Body of pancreas (tissue), 4 donors: ENCODE measurements around the gene RNFT2.

Source experiments
- POLR2A ChIP-seq, 3 donors: fragments of 450-650 bp; IDR thresholded peaks; one replicate each; pipeline ENCODE4 v1.6.1; 2016; ENCODE audit warnings: antibody characterized with exemption in 3 of 3, mild to moderate bottlenecking in 2 of 3
- TF ChIP-seq, protein P1 (sequence below), 7 experiments: fragments of 450-650 bp in 4 of 7; fragments of 200-600 bp in 3 of 7; sonication (generic) in 3 of 7; IDR thresholded peaks; one replicate each; pipeline ENCODE4 v1.5.1; 2016 to 2019; ENCODE audit warnings: antibody characterized with exemption in 7 of 7

DNA sequence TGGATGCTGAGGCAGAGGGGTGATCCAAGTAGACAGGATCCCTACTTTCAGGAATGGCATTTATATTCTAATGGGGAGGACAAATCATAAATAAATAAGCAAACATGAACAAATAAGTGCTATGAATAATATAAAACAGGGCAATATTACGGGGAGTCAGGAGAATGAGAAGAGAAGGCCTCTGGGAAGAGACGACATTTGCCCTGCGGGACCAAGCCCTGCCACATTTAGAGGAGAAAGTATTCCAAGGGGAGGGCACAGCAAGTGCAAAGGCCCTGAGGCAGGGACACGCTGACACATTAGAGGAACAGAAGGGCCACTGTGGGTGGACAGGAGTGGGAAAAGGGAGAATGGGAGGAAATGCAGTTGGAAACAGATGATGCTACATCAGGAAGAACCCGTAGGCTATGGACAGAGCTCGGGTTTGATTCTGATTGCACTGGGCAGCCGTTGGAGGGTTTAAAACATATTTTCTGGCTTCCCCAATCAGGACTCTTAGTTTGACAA is 1.3 kb downstream of the RNFT2 start:
- TF ChIP-seq, protein P1, sequence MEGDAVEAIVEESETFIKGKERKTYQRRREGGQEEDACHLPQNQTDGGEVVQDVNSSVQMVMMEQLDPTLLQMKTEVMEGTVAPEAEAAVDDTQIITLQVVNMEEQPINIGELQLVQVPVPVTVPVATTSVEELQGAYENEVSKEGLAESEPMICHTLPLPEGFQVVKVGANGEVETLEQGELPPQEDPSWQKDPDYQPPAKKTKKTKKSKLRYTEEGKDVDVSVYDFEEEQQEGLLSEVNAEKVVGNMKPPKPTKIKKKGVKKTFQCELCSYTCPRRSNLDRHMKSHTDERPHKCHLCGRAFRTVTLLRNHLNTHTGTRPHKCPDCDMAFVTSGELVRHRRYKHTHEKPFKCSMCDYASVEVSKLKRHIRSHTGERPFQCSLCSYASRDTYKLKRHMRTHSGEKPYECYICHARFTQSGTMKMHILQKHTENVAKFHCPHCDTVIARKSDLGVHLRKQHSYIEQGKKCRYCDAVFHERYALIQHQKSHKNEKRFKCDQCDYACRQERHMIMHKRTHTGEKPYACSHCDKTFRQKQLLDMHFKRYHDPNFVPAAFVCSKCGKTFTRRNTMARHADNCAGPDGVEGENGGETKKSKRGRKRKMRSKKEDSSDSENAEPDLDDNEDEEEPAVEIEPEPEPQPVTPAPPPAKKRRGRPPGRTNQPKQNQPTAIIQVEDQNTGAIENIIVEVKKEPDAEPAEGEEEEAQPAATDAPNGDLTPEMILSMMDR (IDR thresholded peaks at IDR 0.05) = no peak
- no peak for TF ChIP-seq POLR2A (IDR thresholded peaks at IDR 0.05)
